ENCODE measurements around the gene RNF112. TPM values are rescaled to one million over a fixed set of nuclear protein-coding genes. Genes with fewer than 3 reads are reported as not detected.

RNF112 gene
- total RNA-seq, 1 donor = 0.21 TPM

GRCh38 chr17:19392303-19392702 is 18.7 kb upstream of the RNF112 start:
- Histone ChIP-seq H3K9me3 (ENCODE audit: low read depth, low read length) (no peaks in the 10 kb centered on the region), H3K4me3 (ENCODE audit: low read length) (no peak overlapping the region), H3K27me3 (ENCODE audit: insufficient read depth, low read length) (no peaks in the 10 kb centered on the region), H3K4me1 (ENCODE audit: insufficient read depth, low read length) (peaks cover 22% of the 10 kb centered on the region)

- H3K4me1 ChIP-seq (ENCODE audit: insufficient read depth, low read length) = peaks cover 34% of the 10 kb centered on the region
- no peak overlapping the region for H3K4me3 ChIP-seq (ENCODE audit: low read length)
- no peaks in the 10 kb centered on the region for H3K9me3 ChIP-seq (ENCODE audit: low read depth, low read length)
- H3K27me3 ChIP-seq (ENCODE audit: insufficient read depth, low read length) = no peaks in the 10 kb centered on the region
These were observed 13.4 kb upstream of the RNF112 start for GRCh38 chr17:19397556-19398041.

- Histone ChIP-seq H3K27me3 (ENCODE audit: insufficient read depth, low read length) (no peaks in the 10 kb centered on the region), H3K9me3 (ENCODE audit: low read depth, low read length) (no peaks in the 10 kb centered on the region), H3K4me1 (ENCODE audit: insufficient read depth, low read length) (peaks cover 34% of the 10 kb centered on the region), H3K4me3 (ENCODE audit: low read length) (no peak overlapping the region)
These were observed 12.5 kb upstream of the RNF112 start for GRCh38 chr17:19398301-19399181.

- peaks cover 34% of the 10 kb centered on the region for H3K4me1 ChIP-seq (ENCODE audit: insufficient read depth, low read length)
- no peaks in the 10 kb centered on the region for H3K27me3 ChIP-seq (ENCODE audit: insufficient read depth, low read length)
- no peak overlapping the region for H3K4me3 ChIP-seq (ENCODE audit: low read length)
- no peaks in the 10 kb centered on the region for H3K9me3 ChIP-seq (ENCODE audit: low read depth, low read length)
These were observed 11.1 kb upstream of the RNF112 start for GRCh38 chr17:19399750-19400450.

GRCh38 chr17:19401321-19402010 is 9.6 kb upstream of the RNF112 start:
- no peaks in the 10 kb centered on the region for H3K9me3 ChIP-seq (ENCODE audit: low read depth, low read length)
- peaks cover 34% of the 10 kb centered on the region for H3K4me1 ChIP-seq (ENCODE audit: insufficient read depth, low read length)
- no peak overlapping the region for H3K4me3 ChIP-seq (ENCODE audit: low read length)
- no peaks in the 10 kb centered on the region for H3K27me3 ChIP-seq (ENCODE audit: insufficient read depth, low read length)

- no peak overlapping the region for H3K4me3 ChIP-seq (ENCODE audit: low read length)
- H3K9me3 ChIP-seq (ENCODE audit: low read depth, low read length) = no peaks in the 10 kb centered on the region
- peaks cover 34% of the 10 kb centered on the region for H3K4me1 ChIP-seq (ENCODE audit: insufficient read depth, low read length)
- H3K27me3 ChIP-seq (ENCODE audit: insufficient read depth, low read length) = no peaks in the 10 kb centered on the region
These were observed 8.9 kb upstream of the RNF112 start for GRCh38 chr17:19402171-19402570.

GRCh38 chr17:19403021-19403420 is 8.0 kb upstream of the RNF112 start:
- no peaks in the 10 kb centered on the region for H3K27me3 ChIP-seq (ENCODE audit: insufficient read depth, low read length)
- no peaks in the 10 kb centered on the region for H3K9me3 ChIP-seq (ENCODE audit: low read depth, low read length)
- H3K4me1 ChIP-seq (ENCODE audit: insufficient read depth, low read length) = peaks cover 26% of the 10 kb centered on the region
- H3K4me3 ChIP-seq (ENCODE audit: low read length) = no peak overlapping the region

- H3K9me3 ChIP-seq (ENCODE audit: low read depth, low read length) = no peaks in the 10 kb centered on the region
- no peak overlapping the region for H3K4me3 ChIP-seq (ENCODE audit: low read length)
- H3K27me3 ChIP-seq (ENCODE audit: insufficient read depth, low read length) = no peaks in the 10 kb centered on the region
- peaks cover 13% of the 10 kb centered on the region for H3K4me1 ChIP-seq (ENCODE audit: insufficient read depth, low read length)
These were observed 6.8 kb upstream of the RNF112 start for GRCh38 chr17:19404264-19404663.

GRCh38 chr17:19405114-19405513 is 5.9 kb upstream of the RNF112 start:
- Histone ChIP-seq H3K9me3 (ENCODE audit: low read depth, low read length) (no peaks in the 10 kb centered on the region), H3K27me3 (ENCODE audit: insufficient read depth, low read length) (no peaks in the 10 kb centered on the region), H3K4me3 (ENCODE audit: low read length) (no peak overlapping the region), H3K4me1 (ENCODE audit: insufficient read depth, low read length) (peaks cover 5% of the 10 kb centered on the region)

GRCh38 chr17:19407601-19408345 is 3.3 kb upstream of the RNF112 start:
- H3K4me3 ChIP-seq (ENCODE audit: low read length) = no peak overlapping the region
- no peaks in the 10 kb centered on the region for H3K27me3 ChIP-seq (ENCODE audit: insufficient read depth, low read length)
- no peaks in the 10 kb centered on the region for H3K4me1 ChIP-seq (ENCODE audit: insufficient read depth, low read length)
- no peaks in the 10 kb centered on the region for H3K9me3 ChIP-seq (ENCODE audit: low read depth, low read length)

GRCh38 chr17:19408346-19408710 is 2.7 kb upstream of the RNF112 start:
- H3K4me1 ChIP-seq (ENCODE audit: insufficient read depth, low read length) = no peaks in the 10 kb centered on the region
- no peaks in the 10 kb centered on the region for H3K9me3 ChIP-seq (ENCODE audit: low read depth, low read length)
- H3K27me3 ChIP-seq (ENCODE audit: insufficient read depth, low read length) = no peaks in the 10 kb centered on the region
- H3K4me3 ChIP-seq (ENCODE audit: low read length) = no peak overlapping the region

- Histone ChIP-seq H3K9me3 (ENCODE audit: low read depth, low read length) (no peaks in the 10 kb centered on the region), H3K27me3 (ENCODE audit: insufficient read depth, low read length) (no peaks in the 10 kb centered on the region), H3K4me3 (ENCODE audit: low read length) (no peak overlapping the region), H3K4me1 (ENCODE audit: insufficient read depth, low read length) (no peaks in the 10 kb centered on the region)
These were observed 2.0 kb upstream of the RNF112 start for GRCh38 chr17:19409066-19409465.

- Histone ChIP-seq H3K4me1 (ENCODE audit: insufficient read depth, low read length) (no peaks in the 10 kb centered on the region), H3K4me3 (ENCODE audit: low read length) (no peak overlapping the region), H3K27me3 (ENCODE audit: insufficient read depth, low read length) (no peaks in the 10 kb centered on the region), H3K9me3 (ENCODE audit: low read depth, low read length) (no peaks in the 10 kb centered on the region)
These were observed 1.5 kb upstream of the RNF112 start for GRCh38 chr17:19409509-19409908.

- no peaks in the 10 kb centered on the region for H3K27me3 ChIP-seq (ENCODE audit: insufficient read depth, low read length)
- no peak overlapping the region for H3K4me3 ChIP-seq (ENCODE audit: low read length)
- H3K4me1 ChIP-seq (ENCODE audit: insufficient read depth, low read length) = no peaks in the 10 kb centered on the region
- H3K9me3 ChIP-seq (ENCODE audit: low read depth, low read length) = no peaks in the 10 kb centered on the region
These were observed 941 bp upstream of the RNF112 start for GRCh38 chr17:19410091-19410490.
